HepG2 (cell line): ENCODE data around the gene NIPAL3. TPM values are rescaled to one million over a fixed set of nuclear protein-coding genes. Genes with fewer than 3 reads are reported as not detected.

ENCODE experiments used
- ATAC-seq: fragments of 200-7000 bp; cut with Tn5 transposase; 3 replicates; pipeline ENCODE4 v1.9.1; 2020; ENCODE audit warnings: mild to moderate bottlenecking, moderate library complexity
- BruUV-seq: library from RNA; stranded (reverse); fragments of 400-500 nt; replicated peaks from 2 replicates; lab custom pipeline; 2021; lab: Mats Ljungman, UMichigan
- CTCF ChIA-PET: fragments of 300-600 bp; formaldehyde crosslinking; extraction: SDS; loops from one replicate; lab custom pipeline; 2021; ENCODE audit warnings: low total read pairs, inconsistent platforms, low intra/inter-chr PET ratio; lab: Yijun Ruan, JAX
- POLR2A ChIA-PET: fragments of 350-600 bp; sonication (Branson Sonifier 250); formaldehyde crosslinking; loops from one replicate; lab custom pipeline; 2020; ENCODE audit warnings: antibody characterized with exemption, inconsistent platforms; lab: Yijun Ruan, JAX
- DNase-seq: peaks from one replicate; pipeline ENCODE4 v3.0.0-alpha.2; 2015; ENCODE audit warnings: low spot score
- FAIRE-seq: peaks from 3 replicates; lab custom pipeline; 2011; peaks lifted over from hg19 to GRCh38; lab: Jason Lieb, UNC
- H2AFZ ChIP-seq: one replicate; pipeline ENCODE4 v1.6.1; 2011; ENCODE audit warnings: low read length, inconsistent platforms
- H3K27ac ChIP-seq: fragments of 300-600 bp; 3 replicates; pipeline ENCODE4 v1.8.0; 2011; ENCODE audit warnings: mixed run types, mild to moderate bottlenecking, mixed read lengths, low read length, inconsistent platforms; ENCODE audit not compliant: insufficient read depth; ENCODE audit errors: extremely low read length
- H3K27me3 ChIP-seq, 2 experiments: fragments of 200-600 bp in 1 of 2; 2 replicates in 1 of 2; 3 replicates in 1 of 2; pipeline versions ENCODE4 v1.6.0 to v1.8.0; 2011; ENCODE audit warnings: low read length in 2 of 2, mild to moderate bottlenecking in 2 of 2, moderate library complexity in 2 of 2, inconsistent platforms in 1 of 2; ENCODE audit not compliant: insufficient read depth in 2 of 2, control insufficient read depth in 1 of 2
- H3K36me3 ChIP-seq, 2 experiments: fragments of 200-600 bp in 1 of 2; replicated peaks in 1 of 2; 2 replicates in 1 of 2; 3 replicates in 1 of 2; pipeline versions ENCODE4 v1.5.1 to v1.8.0; 2011; ENCODE audit warnings: low read length in 2 of 2, inconsistent platforms in 1 of 2; ENCODE audit not compliant: insufficient read depth in 2 of 2, control insufficient read depth in 1 of 2
- H3K4me1 ChIP-seq: 2 replicates; pipeline ENCODE4 v1.5.1; 2012; ENCODE audit warnings: low read length, inconsistent platforms; ENCODE audit not compliant: insufficient read depth
- H3K4me2 ChIP-seq: 2 replicates; pipeline ENCODE4 v1.6.0; 2011; ENCODE audit warnings: low read depth, low read length, inconsistent platforms
- H3K4me3 ChIP-seq, 3 experiments: fragments of 200-600 bp in 1 of 3; sonication (generic), shearing (Covaris generic) in 1 of 3; replicated peaks in 1 of 3; 2 replicates each; pipeline ENCODE4 v1.5.1; 2011 to 2016; ENCODE audit warnings: low read length in 3 of 3, inconsistent platforms in 2 of 3, low read depth in 2 of 3, mild to moderate bottlenecking in 2 of 3, control low read depth in 1 of 3, mixed read lengths in 1 of 3; ENCODE audit not compliant: insufficient read depth in 1 of 3
- H3K79me2 ChIP-seq: one replicate; pipeline ENCODE4 v1.6.1; 2011; ENCODE audit warnings: low read length, inconsistent platforms; ENCODE audit not compliant: insufficient read depth
- H3K9ac ChIP-seq: 2 replicates; pipeline ENCODE4 v1.6.0; 2011; ENCODE audit warnings: mild to moderate bottlenecking, low read depth, low read length, inconsistent platforms; ENCODE audit not compliant: insufficient read depth
- H3K9me3 ChIP-seq: 2 replicates; pipeline ENCODE4 v1.5.1; 2012; ENCODE audit warnings: mild to moderate bottlenecking, low read length
- H4K20me1 ChIP-seq: 2 replicates; pipeline ENCODE4 v1.6.0; 2011; ENCODE audit warnings: inconsistent platforms, mild to moderate bottlenecking, low read length, moderate library complexity; ENCODE audit not compliant: insufficient read depth
- ARHGAP35 ChIP-seq: sonication (generic); formaldehyde crosslinking; IDR thresholded peaks from 2 replicates; pipeline ENCODE4 v1.9.0; 2022; ENCODE audit warnings: mild to moderate bottlenecking, inconsistent platforms, moderate library complexity, missing genetic modification reagents, borderline replicate concordance
- FOSL2 ChIP-seq: sonication (generic); formaldehyde crosslinking; IDR thresholded peaks from 2 replicates; pipeline ENCODE4 v1.4.0; 2020; ENCODE audit warnings: missing genetic modification reagents
- KIAA2018 ChIP-seq: sonication (generic); formaldehyde crosslinking; IDR thresholded peaks from 2 replicates; pipeline ENCODE4 v1.5.0; 2020; ENCODE audit warnings: mild to moderate bottlenecking, missing genetic modification reagents, borderline replicate concordance
- MBD4 ChIP-seq: IDR thresholded peaks from 2 replicates; pipeline ENCODE4 v1.6.1; 2012; ENCODE audit warnings: low read length, inconsistent platforms, borderline replicate concordance
- SMAD3 ChIP-seq: sonication (generic); formaldehyde crosslinking; IDR thresholded peaks from 2 replicates; pipeline ENCODE4 v1.4.0; 2020; ENCODE audit warnings: missing genetic modification reagents
- TEAD3 ChIP-seq: optimal IDR thresholded peaks from 2 replicates; pipeline ENCODE3; 2016; ENCODE audit warnings: borderline replicate concordance
- ZMYM4 ChIP-seq: sonication (generic); formaldehyde crosslinking; IDR thresholded peaks from 2 replicates; pipeline ENCODE4 v1.8.1; 2023; ENCODE audit warnings: mild to moderate bottlenecking, missing genetic modification reagents
- ZNF766 ChIP-seq: sonication (generic); formaldehyde crosslinking; IDR thresholded peaks from 2 replicates; pipeline ENCODE4 v1.5.0; 2020; ENCODE audit warnings: missing genetic modification reagents, borderline replicate concordance
- ZSCAN29 ChIP-seq: sonication (generic); formaldehyde crosslinking; conservative IDR thresholded peaks from 2 replicates; pipeline ENCODE4 v1.4.0; 2020; ENCODE audit warnings: mild to moderate bottlenecking, missing genetic modification reagents
- WGBS: methylation state at CpG from one replicate; pipeline ENCODE4 v1.1.6; 2017; ENCODE audit warnings: low lambda C conversion rate; 5-methylcytosine and 5-hydroxymethylcytosine counted together
- in situ Hi-C: cut with HindIII; loops from 2 replicates; pipeline ENCODE4 v1.10.0; 2017; ENCODE audit warnings: low pct_unique_long_range_greater_than_20kb; ENCODE audit not compliant: extremely low pct_ligation_motif_present
- intact Hi-C: fragments of 100-400 bp; cut with micrococcal nuclease; formaldehyde crosslinking; loops from one replicate; pipeline ENCODE4 v1.10.0; 2022; ENCODE audit not compliant: unreplicated experiment
- polyA plus RNA-seq, 8 experiments: library from polyadenylated mRNA; depleted of rRNA in 3 of 8; stranded (reverse) in 7 of 8; unstranded in 1 of 8; fragments of >200 nt; fragmentation: Illumina TruSeq in 4 of 8; extraction: Trizol in 4 of 8; gene quantifications; 2 replicates each; pipeline versions ENCODE4 v1.2.1 to v1.2.3, GENCODE V29; 2011 to 2016; ENCODE audit warnings: low read depth in 4 of 8, missing spikeins in 1 of 8, mixed read lengths in 1 of 8; ENCODE audit not compliant: insufficient read depth in 1 of 8
- total RNA-seq, 5 experiments: library from RNA; depleted of rRNA; stranded (reverse); fragments of >200 nt; fragmentation: Illumina TruSeq; extraction: Trizol; gene quantifications; 2 replicates each; pipeline ENCODE4 v1.2.3, GENCODE V29; 2016; ENCODE audit warnings: low read depth in 1 of 5
- TF ChIP-seq, protein P1 (sequence below): IDR thresholded peaks from 2 replicates; pipeline ENCODE4 v1.6.1; 2016; ENCODE audit warnings: control low read depth

Gene NIPAL3
- total and polyA plus RNA-seq, 2 of the 13 experiments (the other 11 are each of a cell fraction or from before 2014, with no cell fraction given): 5.6 to 8.6 TPM

GRCh38 chr1:24415910-24416665, 486 bp downstream of the NIPAL3 start (continued):
- TF ChIP-seq ZNF766 (CRISPR knock-in tag): peak; percentile 45; the same call in 1 of the 2 replicates
- TF ChIP-seq ZMYM4 (CRISPR knock-in tag): no peak
- TF ChIP-seq MBD4: no peak
- TF ChIP-seq ZSCAN29 (CRISPR knock-in tag): peak; percentile 38; the same call in 1 of the 2 replicates
- no peak for TF ChIP-seq SMAD3

GRCh38 chr1:24416666-24417391, 1.2 kb downstream of the NIPAL3 start:
- in situ Hi-C loops (no loop called here), intact Hi-C loops (loop anchor here (10.0 kb wide), 1 partner anchor 88 kb away; the partner anchor contains the start of gene RCAN3)
- WGBS: 13% methylated on average over 10 of the region's 10 CpGs
- peaks cover 0 to 5% of the 10 kb centered on the region in 2 experiments; a peak in 1 of 5 replicates for H3K36me3 ChIP-seq
- H2AFZ ChIP-seq: peak overlapping the region; percentile 97
- ATAC-seq (no peak), DNase-seq (peak; percentile 48), FAIRE-seq (peak; percentile 23)
- ChIA-PET CTCF (no interaction called here), POLR2A (no interaction called here)
- H3K4me2 ChIP-seq: peak overlapping the region; percentile 93
- no peaks in the 10 kb centered on the region for H4K20me1 ChIP-seq
- H3K27me3 ChIP-seq: no peaks in the 10 kb centered on the region; a peak in 1 of 5 replicates
- no peaks in the 10 kb centered on the region for H3K79me2 ChIP-seq
- H3K9ac ChIP-seq: peak overlapping the region; percentile 42
- H3K4me3 ChIP-seq: peak overlapping the region; percentile 75 to 77 (median 75)
- H3K4me1 ChIP-seq: peaks cover 38% of the 10 kb centered on the region
- no peak overlapping the region for H3K27ac ChIP-seq
- BruUV-seq: no TSS peak
- no peaks in the 10 kb centered on the region for H3K9me3 ChIP-seq
- TF ChIP-seq, protein P1, sequence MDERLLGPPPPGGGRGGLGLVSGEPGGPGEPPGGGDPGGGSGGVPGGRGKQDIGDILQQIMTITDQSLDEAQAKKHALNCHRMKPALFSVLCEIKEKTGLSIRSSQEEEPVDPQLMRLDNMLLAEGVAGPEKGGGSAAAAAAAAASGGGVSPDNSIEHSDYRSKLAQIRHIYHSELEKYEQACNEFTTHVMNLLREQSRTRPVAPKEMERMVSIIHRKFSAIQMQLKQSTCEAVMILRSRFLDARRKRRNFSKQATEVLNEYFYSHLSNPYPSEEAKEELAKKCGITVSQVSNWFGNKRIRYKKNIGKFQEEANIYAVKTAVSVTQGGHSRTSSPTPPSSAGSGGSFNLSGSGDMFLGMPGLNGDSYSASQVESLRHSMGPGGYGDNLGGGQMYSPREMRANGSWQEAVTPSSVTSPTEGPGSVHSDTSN (CRISPR knock-in tag): peak; percentile 57; the same call in 1 of the 2 replicates
- 0 out of 2 replicates have a peak, but pooled peaks have one; percentile 4 for TF ChIP-seq ZSCAN29 (CRISPR knock-in tag)
- peak; percentile 18; the same call in 1 of the 2 replicates for TF ChIP-seq FOSL2 (CRISPR knock-in tag)
- TF ChIP-seq ARHGAP35 (CRISPR knock-in tag): no peak
- TF ChIP-seq TEAD3: peak; percentile 55
- TF ChIP-seq KIAA2018 (CRISPR knock-in tag): no peak
